BE2C (cell line): ENCODE results near the gene TMEM250.

Source experiments
- DNase-seq: peaks from one replicate; pipeline ENCODE4 v3.0.0-alpha.2; 2020
- H3K27me3 ChIP-seq: fragments of 250-450 bp; sonication (Bioruptor Pico); 2 replicates; pipeline ENCODE4 v1.5.1; 2020; ENCODE audit warnings: mild to moderate bottlenecking
- H3K36me3 ChIP-seq: fragments of 250-450 bp; sonication (Bioruptor Pico); 2 replicates; pipeline ENCODE4 v1.5.1; 2020; ENCODE audit warnings: mild to moderate bottlenecking
- H3K4me1 ChIP-seq: fragments of 250-450 bp; sonication (Bioruptor Pico); 2 replicates; pipeline ENCODE4 v1.5.1; 2020
- H3K4me3 ChIP-seq: 2 replicates; pipeline ENCODE4 v1.5.1; 2011; ENCODE audit warnings: low read depth, low read length
- H3K9me3 ChIP-seq: fragments of 250-450 bp; sonication (Bioruptor Pico); 2 replicates; pipeline ENCODE4 v1.5.1; 2020
- TF ChIP-seq, protein P1 (sequence below): IDR thresholded peaks from 2 replicates; pipeline ENCODE4 v1.5.1; 2012; ENCODE audit warnings: mild to moderate bottlenecking, low read depth, low read length

Gene TMEM250

DNA sequence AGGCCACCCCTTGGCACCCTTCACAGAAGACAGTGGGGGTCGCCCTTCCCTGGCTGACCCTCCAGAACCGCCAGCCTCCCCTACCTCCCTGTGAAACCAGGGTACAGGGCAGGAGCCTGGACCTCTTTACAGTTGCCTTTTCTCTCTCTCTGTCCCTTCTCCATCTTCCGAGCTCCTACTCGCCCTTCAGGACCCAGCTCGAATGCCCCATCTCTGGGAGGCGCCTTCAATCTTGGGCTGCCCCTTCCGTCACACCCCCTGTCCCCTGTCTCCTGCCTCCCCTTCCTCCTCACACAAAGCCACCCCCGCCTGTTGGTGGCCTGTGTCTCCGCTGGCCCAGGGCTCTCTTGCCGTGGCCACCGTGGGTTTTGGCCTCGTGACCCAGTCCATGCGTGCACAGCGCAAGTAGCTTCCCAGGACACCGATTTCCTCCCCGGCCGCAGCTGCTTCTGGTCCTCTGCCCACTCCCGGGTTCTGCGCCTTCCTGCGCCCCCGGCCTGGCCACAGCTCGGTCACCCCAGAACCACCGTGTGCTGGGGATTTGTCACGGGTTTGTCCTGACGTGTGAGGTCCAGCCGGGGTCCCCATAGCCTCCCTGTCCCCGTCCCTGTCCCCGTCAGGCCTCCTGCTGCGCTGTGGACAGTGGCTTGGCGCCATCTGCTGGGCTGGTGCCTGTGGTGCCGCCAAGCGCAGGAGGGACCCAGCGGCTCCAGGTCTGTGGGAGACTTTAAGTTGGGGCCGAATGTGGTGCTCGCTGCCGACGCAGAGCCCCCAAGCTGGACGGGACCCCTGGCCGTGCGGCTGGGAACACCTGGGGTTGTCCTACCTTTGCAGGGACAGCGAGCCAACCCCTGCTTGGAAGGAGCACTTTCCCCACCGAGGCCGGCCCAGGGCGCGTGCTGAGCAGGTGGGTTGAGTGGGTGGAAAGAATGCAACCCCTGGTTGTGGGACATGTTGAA lies 4.0 kb upstream of the TMEM250 start:
- DNase-seq, result peak; percentile 86
- TF ChIP-seq, protein P1, sequence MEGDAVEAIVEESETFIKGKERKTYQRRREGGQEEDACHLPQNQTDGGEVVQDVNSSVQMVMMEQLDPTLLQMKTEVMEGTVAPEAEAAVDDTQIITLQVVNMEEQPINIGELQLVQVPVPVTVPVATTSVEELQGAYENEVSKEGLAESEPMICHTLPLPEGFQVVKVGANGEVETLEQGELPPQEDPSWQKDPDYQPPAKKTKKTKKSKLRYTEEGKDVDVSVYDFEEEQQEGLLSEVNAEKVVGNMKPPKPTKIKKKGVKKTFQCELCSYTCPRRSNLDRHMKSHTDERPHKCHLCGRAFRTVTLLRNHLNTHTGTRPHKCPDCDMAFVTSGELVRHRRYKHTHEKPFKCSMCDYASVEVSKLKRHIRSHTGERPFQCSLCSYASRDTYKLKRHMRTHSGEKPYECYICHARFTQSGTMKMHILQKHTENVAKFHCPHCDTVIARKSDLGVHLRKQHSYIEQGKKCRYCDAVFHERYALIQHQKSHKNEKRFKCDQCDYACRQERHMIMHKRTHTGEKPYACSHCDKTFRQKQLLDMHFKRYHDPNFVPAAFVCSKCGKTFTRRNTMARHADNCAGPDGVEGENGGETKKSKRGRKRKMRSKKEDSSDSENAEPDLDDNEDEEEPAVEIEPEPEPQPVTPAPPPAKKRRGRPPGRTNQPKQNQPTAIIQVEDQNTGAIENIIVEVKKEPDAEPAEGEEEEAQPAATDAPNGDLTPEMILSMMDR, result peak; percentile 94
- Histone ChIP-seq H3K4me3 (peak overlapping the region; percentile 31; the same call in 1 of the 2 replicates), H3K27me3 (no peaks in the 10 kb centered on the region), H3K4me1 (peaks cover 3% of the 10 kb centered on the region; the same call in 1 of the 2 replicates), H3K36me3 (no peaks in the 10 kb centered on the region), H3K9me3 (no peaks in the 10 kb centered on the region)

DNA sequence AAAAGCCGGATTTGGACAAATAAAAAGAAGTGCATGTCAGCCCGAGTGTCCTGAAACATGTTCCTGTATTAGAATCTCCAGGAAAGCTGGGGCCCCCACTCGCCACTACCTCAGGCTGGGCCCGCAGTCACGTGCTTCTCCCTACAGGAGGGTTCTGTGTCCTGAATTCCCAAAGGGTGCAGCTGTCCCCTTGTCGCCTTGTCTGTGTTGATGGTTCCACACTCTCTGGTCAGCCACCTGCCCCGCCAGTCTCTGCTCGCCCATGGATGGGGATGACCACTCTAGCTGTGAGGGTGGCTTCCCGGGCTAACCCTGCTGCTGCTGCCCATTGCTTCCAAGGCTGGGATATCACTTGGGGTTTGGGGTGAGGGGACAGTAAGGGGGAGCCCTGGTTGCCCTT lies 3.1 kb upstream of the TMEM250 start:
- no peak for DNase-seq
- peaks cover under 1% of the 10 kb centered on the region; the same call in 1 of the 2 replicates for H3K36me3 ChIP-seq
- TF ChIP-seq, protein P1, result no peak
- no peak overlapping the region for H3K4me3 ChIP-seq
- H3K4me1 ChIP-seq, result peaks cover 3% of the 10 kb centered on the region
- no peaks in the 10 kb centered on the region for H3K9me3 ChIP-seq
- no peaks in the 10 kb centered on the region for H3K27me3 ChIP-seq

DNA sequence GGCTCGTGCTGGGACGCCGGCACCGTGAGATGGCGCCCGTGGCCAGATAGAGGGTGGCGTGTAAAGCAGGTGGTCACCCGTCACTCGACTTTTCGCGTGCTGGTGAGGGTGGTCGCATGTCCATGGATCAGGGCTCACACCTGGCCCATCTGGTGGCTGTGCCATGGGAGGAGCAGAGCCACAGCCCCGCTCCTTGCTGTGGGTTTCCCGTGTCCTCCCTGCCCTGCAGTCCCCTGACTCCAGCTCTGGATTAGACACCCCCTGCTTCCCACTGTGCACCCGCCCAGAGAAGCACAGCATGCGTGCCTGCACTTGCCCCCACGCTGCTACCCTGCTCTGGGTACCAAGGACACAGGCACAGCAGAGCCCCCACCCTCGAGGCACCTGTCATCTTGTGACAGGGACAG lies 1.8 kb upstream of the TMEM250 start:
- peaks cover 14% of the 10 kb centered on the region for H3K36me3 ChIP-seq
- no peak for DNase-seq
- TF ChIP-seq, protein P1, result no peak
- H3K4me3 ChIP-seq, result no peak overlapping the region
- H3K9me3 ChIP-seq, result no peaks in the 10 kb centered on the region
- H3K4me1 ChIP-seq, result peaks cover 3% of the 10 kb centered on the region
- H3K27me3 ChIP-seq, result no peaks in the 10 kb centered on the region

DNA sequence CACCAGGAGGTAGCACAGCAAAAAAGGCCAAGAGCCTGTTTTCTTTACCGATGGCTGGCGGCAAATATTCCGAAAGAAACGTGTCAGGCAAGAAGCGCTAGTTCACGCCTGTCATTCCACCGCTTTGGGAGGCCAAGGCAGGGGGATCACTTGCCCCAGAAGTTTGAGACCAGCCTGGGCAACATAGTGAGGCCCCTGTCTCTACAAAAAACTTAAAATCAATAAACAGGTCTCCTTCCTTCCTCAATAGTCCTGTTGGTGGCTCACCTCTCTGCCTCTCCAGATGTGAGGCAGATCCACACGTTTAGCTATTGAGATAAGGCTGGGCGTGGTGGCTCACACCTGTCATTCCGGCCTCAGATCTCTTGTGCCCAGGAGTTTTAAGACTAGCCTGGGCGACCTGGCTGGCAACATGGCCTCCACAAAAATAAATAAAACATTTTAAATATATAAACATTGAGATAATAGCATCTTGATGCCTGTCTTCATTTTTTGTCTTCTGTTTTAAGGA lies 1.3 kb upstream of the TMEM250 start:
- TF ChIP-seq, protein P1, result no peak
- Histone ChIP-seq H3K4me3 (peak overlapping the region; percentile 80), H3K27me3 (no peaks in the 10 kb centered on the region), H3K36me3 (peaks cover 19% of the 10 kb centered on the region), H3K4me1 (peaks cover 3% of the 10 kb centered on the region), H3K9me3 (no peaks in the 10 kb centered on the region)
- DNase-seq, result no peak

DNA sequence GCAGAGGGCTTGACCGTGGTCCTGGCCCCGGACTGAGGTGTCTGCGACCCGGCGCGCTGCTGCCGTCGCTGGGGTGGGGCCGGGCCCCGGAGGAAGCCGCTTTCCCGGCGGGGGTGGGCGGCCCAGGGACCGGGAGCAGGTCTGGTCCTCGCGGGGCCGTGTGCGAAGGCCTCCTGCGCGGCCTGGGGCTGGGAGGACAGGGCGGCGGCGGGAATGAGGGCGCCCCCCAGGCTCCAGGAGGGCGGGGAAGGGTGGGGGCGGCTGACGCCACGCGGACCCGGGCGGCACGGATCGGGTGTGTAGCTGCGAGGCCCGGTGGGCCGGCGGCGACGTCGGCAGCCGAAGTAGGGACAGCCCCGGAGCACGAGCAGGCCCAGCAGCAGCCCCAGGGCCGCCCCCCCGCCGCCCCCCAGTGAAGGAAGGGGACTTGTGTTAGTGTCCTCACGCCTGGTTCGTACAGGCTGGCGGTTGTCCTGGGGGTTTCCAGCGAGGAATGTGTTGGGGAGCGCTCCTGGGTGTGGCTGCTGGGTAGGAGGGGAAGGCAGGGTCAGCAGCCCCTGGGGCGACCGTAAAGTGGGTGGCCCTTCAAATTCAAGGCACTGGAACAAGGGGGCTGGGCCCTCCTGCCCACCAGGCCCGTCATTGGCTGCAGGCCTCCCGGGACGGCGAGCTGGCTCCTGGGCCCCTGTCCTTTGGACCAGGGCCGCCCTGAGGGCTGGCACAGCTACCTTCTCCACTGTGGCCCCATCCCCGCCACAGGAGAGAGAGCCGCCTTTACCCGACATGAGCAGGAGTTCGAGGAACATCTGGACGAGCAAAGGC lies 597 bp upstream of the TMEM250 start:
- Histone ChIP-seq H3K4me1 (peaks cover 3% of the 10 kb centered on the region), H3K27me3 (no peaks in the 10 kb centered on the region), H3K4me3 (peak overlapping the region; percentile 80), H3K9me3 (no peaks in the 10 kb centered on the region), H3K36me3 (peaks cover 23% of the 10 kb centered on the region)
- TF ChIP-seq, protein P1, result no peak
- peak; percentile 72 for DNase-seq
